GM21360 (cell line): Measurements from ENCODE around the gene BBX.
"Not testable (repeated sequence)": the region's sequence is repeated elsewhere in the genome, so short reads cannot be mapped to it uniquely, and the experiment has no call there.

Experiments used
- ATAC-seq: cut with Tn5 transposase; IDR thresholded peaks from one replicate; pipeline ENCODE4 v1.9.1; 2021; ENCODE audit warnings: mild to moderate bottlenecking, moderate library complexity; ENCODE audit not compliant: unreplicated experiment

The BBX gene

GRCh38 chr3:107833722-107834416 lies 311.1 kb downstream of the BBX start:
- no peak for ATAC-seq

GRCh38 chr3:107835001-107835400 lies 312.2 kb downstream of the BBX start:
- not testable (repeated sequence) for ATAC-seq

GRCh38 chr3:107837895-107838612 lies 315.3 kb downstream of the BBX start:
- no peak for ATAC-seq

- no peak for ATAC-seq
These were observed 319.1 kb downstream of the BBX start for GRCh38 chr3:107841831-107842230.

- ATAC-seq = no peak
These were observed 320.2 kb downstream of the BBX start for GRCh38 chr3:107842940-107843339.

GRCh38 chr3:107845380-107846278 lies 322.9 kb downstream of the BBX start:
- no peak for ATAC-seq

GRCh38 chr3:107846279-107846852 lies 323.6 kb downstream of the BBX start:
- ATAC-seq = no peak

- no peak for ATAC-seq
These were observed 325.0 kb downstream of the BBX start for GRCh38 chr3:107847791-107848190.

- ATAC-seq = no peak
These were observed 325.7 kb downstream of the BBX start for GRCh38 chr3:107848351-107848915.

- ATAC-seq = peak; percentile 83
These were observed 327.9 kb downstream of the BBX start for GRCh38 chr3:107850681-107851080.

GRCh38 chr3:107853821-107854220 lies 331.1 kb downstream of the BBX start:
- ATAC-seq = no peak

GRCh38 chr3:107854733-107855132 lies 332.0 kb downstream of the BBX start:
- ATAC-seq = no peak

- peak; percentile 48 for ATAC-seq
These were observed 332.9 kb downstream of the BBX start for GRCh38 chr3:107855710-107856109.

GRCh38 chr3:107857854-107858253 lies 335.1 kb downstream of the BBX start:
- ATAC-seq = no peak

- no peak for ATAC-seq
These were observed 336.1 kb downstream of the BBX start for GRCh38 chr3:107858876-107859275.
